GM21723 (cell line): ENCODE data around the gene RPLP2.

Source experiments
- ATAC-seq: cut with Tn5 transposase; IDR thresholded peaks from one replicate; pipeline ENCODE4 v1.9.1; 2021; ENCODE audit warnings: mild to moderate bottlenecking, moderate library complexity; ENCODE audit not compliant: unreplicated experiment

The RPLP2 gene

DNA sequence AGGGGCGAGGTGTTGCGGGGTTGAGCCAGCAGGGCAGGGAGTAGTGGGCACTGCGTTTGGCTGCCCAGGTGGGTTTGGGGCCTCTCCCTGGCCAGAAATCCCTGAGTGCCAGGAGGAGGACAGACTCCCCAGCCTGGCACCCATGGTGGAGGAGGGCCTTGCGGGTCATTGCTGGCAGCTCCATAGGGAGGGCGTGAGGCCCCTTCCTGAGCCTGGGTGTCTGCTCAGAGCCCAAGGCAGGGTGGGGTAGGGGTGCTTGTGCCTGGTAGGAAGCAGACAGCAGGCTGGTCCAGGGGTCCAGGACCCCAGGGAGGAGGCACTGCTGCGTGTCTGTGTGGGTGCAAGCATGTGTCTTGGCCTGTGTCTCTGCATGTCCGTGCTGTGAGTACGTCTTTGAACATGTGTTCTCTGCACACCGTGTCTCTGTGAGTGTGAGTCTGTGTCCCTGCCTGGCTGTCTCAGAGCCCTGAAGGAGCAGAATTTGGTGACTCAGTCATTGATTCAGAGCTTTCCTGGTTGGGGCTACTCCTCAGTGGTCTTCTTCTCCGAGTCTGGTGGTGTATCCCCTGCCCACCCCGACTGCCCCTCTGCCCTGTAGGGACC, 36.8 kb downstream of the RPLP2 start:
- no peak for ATAC-seq

DNA sequence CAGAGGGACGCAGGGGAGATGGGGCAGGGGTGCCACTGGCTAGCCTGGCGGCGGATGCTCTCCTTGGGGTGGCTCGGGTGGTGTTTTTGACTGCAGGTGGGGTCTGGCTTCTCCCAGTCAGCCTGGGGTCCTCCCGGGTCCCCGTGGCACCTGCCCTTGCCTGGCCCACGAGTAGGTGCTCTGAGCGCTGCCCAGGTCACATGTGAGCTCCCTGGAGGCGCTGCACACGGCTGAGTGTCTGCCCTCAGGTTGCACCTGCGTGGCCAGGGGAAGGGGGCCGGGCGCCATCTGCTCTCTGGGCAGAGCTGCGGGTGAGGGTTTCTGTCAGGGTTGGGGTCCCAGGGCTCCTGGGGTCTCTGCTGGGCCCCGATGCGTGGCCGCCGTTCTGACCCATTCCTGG, 38.1 kb downstream of the RPLP2 start:
- ATAC-seq = no peak

DNA sequence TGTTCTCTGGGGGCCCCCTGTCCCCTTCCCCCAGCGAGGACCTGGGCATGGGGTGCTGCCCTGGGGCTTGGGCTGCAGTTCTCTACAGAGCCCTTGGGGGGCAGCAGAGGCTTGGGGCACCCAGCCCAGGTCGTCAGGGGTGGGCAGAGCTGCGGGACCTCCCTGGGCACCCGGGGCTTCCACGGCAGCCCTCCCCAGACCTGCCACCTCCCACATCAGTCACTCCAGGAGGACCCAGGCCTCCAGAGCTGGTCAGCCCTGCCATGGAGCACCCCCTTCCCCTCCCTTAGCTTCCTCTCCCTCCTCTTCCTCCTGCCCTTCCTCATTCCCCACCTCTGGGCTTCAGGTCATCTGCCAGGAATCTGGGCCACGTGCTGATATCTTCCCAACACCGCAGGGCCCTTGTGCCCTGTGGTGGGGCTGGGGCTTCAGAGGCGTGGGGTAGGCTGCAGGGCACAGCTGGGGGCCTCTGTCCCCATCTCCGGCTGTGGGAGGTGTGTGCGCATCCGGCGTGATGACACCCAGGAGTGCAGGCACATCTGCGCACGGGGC, 38.7 kb downstream of the RPLP2 start:
- ATAC-seq = no peak

DNA sequence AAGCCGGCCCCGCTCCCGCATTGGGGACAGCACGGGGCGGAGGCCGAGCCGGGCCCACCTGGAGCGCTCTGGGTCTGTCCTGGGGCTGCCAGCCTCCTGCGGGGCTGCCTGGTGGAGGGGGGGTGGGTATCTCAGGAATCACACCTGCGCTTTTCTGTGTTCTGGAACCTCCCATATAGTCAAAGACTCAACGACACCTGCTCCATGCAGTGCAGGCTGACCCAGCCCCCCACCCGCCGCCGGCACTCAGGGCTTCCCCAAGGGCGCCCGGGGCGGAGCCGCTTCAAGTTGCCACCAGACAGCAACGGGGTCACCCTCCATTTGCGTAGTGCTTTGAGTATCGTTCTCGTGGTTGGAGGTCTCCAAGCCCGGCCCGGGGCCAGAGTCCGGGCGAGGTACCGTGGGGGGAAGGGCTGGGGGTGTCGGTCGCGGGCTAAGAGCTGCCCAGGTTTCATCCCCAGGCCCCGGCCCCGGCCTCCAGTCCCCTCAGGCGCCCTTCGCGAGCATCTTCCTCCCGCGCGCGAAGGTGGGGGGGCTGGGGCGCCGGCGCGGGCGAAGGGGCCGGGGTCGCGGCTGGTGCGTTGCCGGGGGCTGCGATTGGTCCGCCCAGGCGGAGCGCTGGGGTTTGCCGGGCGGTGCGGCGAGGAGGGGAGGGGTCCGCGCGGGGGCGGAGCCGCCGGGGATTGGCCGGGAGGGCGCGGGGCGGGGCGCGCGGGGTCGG, 39.5 kb downstream of the RPLP2 start:
- no peak for ATAC-seq

DNA sequence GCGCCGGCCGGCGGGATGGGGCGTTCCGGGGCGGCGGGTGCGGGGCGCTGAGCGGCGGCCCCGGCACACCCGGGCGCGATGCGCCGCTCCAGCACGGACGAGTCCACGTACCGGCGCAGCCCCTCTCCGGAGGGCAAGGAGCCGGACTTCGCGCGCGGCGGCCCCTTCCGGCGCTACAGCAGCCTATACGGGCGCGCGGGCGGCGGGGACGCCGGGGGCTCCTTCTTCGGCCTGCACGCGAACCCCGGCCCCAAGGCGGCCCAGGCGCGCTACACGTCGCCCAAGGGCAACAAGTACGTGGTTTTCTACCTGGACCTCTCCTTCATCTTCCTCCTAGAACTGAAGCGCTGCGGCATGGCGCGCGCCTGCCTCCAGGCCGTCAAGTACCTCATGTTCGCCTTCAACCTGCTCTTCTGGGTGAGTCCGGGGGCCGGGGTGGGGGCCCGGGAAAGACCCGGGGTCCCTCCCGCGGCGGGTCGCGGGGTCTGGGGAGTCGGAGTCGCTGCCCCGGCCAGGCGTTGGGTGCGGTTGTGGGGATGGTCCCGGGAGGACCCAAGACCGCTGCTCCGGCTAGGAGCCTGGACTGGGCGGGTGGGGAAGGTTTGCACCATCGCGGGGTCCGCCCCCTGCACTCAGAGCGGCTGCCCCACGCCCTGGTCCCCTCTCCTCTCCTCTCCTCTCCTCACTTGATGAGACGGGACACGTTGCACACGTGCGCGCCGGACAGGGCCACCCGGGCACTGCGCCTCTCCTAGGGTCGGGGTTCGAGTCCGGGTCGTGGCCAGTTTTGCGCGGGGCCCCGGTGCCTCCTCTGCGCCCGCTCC, 40.4 kb downstream of the RPLP2 start:
- no peak for ATAC-seq

DNA sequence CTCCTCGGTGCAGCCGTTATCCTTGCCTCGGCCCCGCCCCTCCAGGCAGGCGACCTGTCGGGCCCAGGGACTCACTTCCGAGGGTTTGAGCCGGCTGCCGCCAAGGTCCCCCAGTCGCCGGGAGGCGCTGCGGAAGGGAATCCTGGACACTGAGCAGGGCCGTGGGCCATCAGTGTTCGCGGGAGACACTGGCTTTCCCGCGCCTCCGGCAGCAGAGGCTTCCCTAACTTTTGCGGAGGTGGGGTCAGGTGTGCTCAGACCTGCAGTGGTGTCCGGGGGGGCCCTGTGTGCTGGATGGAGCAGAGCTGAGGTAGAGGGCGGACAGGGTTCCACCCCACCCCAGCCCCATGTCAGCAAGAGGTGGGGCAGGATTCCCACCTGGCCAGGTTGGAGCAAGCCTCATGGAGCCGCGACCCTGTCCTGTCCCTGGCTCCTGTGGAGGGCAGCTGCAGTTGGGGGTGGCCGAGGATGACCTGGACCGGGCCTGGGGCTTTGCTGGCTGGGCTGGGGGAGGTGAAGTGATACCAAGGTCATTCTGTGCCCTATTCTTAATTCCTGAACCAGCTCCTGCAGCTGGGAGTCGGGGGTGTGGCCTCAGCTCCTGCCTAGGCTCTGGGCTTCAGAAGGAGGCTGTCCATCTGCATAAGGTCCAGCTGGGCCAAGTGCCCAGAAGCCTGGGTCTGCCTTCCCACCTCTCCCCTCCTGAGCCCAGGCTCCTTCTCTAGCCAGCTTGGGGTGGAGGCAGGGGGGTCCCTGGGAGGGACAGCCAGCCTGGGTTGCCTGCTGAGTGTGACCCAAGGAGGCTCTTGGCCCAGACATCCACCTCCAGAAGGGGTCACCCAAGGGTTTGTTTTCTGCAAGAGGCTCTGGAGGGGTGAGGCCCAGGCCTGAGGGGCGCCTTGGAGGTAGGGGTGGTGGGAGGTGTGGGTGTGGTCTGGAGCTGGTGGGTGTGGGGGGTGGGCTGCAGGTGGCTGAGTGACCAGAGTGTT, 41.3 kb downstream of the RPLP2 start:
- no peak for ATAC-seq

DNA sequence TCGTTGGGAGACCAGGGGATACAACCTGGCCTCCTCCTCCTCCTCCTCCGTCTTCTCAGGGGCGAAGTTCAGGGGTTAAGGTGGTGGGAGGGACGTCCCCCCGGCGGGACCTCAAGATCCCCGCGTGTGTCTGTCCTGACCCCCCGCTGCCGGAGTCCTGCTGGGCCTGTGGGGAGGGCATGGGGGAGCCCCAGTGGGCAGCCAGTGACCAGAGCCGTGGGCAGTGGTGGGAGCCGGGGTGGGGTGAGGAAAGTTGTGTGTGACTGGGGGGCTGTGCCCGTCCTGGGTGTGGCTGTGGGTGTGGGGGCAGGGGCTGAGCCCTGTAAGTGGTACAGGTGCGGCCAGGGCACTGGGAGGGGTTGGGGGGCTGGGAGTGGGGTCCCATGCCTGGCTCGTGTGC, 43.0 kb downstream of the RPLP2 start:
- no peak for ATAC-seq

DNA sequence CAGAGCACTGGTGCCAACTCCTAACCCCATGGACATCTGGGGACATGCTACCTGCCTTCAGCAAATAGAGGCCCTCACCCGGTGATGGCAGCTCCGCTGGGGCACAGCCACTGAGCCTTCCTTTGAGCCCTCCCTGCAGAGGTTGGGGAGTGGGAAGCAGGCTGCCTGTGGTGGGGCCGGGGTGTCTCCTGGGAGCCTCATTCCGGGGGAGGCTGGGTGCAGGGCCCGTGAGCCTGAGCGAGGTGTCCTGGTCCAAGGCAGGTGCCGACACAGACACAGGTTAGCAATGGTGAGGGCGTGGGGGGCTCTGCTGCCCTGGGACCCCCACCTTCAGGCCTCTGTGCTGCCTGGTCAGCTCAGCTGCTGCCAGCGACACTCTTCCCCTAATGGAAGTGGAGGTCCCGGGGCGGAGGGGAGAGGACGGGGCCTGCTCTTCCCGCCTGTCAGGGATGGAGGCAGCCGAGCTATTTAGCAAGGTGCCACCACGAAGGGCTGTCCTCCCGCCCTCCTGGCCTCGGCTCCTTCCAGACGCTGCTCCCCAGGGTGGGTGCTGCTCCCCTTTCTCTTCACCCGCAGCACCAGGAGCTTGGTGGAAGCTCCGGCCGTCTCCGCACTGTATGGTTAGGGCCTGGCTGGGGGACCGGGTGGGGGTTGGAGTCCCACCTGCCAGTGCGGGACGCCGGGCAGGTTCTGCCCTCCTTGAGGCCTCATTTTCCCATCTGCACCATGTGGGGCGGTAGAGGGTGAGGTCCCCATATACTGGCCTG, 44.1 kb downstream of the RPLP2 start:
- no peak for ATAC-seq

DNA sequence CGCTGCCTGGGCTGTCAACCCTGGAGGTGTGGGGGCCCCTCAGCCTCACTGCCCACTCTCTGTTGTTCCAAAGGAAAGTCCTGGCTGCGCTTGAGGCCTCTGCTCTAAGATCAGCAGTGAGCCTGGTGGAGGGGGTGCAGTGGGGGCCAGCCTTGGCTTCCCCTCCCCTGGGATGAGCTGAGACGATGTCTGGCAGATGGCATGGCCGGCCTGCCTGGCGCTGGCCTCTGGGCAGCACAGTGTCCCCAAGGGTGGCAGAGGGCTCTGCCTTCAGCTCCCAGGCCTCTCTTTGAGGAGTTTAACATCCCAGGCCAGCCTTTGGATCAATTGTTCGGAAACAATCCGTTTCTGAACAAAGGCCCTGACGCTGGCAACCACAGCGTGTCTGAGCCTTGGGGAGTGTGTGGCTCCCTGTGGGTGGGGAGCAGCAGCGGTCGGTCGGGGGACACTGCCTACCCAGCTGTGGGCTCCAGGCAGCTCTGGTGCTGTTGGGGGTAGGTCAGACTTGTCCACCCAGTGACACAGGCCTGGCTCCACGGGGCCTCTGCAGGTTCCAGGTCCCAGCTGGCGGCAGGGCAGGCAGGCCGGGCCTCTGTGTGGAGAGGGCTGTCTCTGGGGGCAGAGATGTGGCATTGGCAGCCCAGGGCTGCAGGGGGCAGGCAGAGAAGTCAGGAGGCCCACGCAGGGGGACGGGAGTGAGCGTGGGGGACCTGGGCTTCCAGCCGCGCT, 45.0 kb downstream of the RPLP2 start:
- no peak for ATAC-seq

DNA sequence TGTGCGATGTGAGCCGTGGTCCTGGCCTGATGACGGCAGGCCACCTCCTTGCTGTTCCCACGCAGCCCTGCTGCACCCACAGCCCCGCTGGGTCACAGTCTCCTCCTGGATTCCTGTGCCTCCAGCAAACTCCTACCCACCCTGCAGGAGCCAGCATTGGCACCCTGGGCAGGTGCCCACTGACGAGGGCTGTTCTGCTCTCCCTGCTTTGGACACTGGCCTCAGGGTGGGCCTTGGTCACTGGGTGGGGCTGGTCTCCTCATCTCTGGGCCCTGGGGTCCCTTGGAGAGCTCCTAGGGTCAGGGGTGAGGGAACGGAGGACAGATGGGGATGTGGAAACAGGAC, 45.5 kb downstream of the RPLP2 start:
- no peak for ATAC-seq

DNA sequence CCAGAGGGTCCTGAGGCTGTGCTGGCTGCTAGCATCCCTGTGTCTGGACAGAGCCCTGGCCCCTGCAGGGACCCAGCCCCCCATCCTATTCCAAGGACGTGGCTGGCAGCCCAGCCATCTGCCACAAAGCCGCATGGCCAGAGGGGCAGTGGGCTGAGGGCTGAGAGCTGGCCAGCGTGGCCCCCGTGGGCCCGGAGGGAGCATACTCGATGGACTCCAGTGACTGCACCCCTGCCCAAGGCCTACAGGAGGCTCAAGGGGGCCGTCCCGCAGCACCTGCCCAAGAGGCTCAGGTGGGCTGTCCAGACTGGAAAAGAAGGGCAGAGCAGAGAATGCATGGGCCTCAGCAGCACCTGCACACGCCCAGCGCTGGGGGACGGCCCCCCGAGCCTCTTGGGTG, 46.0 kb downstream of the RPLP2 start:
- no peak for ATAC-seq

DNA sequence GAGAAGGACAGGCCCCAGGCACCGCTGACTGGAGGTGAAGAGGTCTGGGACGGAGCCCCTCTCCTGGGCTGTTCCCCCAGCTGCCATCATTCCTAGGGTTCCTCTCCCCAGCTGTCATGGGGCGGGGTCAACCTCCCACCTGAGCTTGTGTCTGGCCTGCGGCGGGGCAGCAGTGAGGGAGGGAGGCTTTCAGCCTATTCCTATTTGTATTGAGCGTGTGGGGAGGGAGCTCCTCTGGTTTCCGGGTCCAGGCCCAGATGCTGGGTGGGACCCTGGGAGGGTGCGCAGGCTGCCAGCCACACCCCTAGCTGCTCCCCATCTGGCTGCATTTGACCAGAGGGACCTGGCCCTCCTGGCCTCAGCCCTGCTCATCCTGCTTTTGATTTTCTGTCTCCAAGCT, 46.6 kb downstream of the RPLP2 start:
- ATAC-seq = no peak

DNA sequence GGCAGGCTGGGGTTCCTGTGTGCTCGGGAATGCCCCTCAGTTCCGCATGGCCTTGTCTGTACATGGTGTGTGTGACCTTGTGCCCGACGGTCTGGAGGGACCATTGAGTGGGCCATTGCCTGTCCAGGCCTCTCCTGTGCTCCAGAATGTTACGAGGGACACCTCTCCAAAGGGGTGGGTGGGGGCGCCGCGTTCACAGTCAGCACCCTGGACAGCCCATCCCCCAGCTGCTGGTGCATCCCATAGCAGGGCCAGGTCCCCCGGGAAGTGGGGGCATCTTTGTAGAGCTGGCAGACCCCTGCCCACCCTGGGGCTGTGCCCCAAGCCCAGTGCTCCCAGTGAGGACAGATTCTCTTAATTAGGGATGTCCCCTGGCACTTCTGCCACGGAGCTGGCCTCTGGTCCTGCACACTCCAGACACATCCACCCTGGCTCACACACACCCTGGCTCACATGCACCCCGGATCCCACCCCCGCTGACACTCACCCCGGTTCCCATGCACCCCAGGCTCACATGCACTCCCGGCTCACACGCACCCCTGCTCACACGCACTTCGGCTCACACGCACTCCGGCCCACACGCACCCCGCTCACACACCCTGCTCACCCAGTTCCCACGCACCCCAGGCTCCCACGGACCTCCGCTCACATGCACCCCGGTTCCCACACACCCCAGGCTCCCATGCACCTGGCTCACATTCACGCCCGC, 48.4 kb downstream of the RPLP2 start:
- ATAC-seq = no peak

DNA sequence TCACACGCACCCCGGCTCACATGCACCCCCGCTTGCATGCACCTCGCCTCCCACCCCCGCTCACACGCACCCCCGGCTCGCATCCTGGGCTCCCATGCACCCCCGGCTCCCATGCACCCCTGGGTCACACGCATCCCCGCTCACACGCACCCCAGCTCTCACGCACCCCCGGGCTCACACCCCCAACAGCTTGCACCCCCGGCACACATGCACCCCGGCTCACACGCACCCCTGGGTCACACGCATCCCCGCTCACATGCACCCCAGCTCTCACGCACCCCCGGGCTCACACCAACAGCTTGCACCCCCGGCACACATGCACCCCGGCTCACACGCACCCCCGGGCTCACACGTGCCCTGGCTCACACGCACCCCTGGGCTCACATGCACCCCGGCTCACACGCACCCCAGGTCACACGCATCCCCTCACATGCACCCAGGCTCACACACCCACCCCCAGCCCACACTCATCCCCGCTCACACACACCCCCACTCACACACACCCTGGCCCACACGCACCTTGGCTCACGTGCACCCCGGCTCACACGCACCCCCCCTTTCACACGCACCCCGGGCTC, 49.1 kb downstream of the RPLP2 start:
- no peak for ATAC-seq

DNA sequence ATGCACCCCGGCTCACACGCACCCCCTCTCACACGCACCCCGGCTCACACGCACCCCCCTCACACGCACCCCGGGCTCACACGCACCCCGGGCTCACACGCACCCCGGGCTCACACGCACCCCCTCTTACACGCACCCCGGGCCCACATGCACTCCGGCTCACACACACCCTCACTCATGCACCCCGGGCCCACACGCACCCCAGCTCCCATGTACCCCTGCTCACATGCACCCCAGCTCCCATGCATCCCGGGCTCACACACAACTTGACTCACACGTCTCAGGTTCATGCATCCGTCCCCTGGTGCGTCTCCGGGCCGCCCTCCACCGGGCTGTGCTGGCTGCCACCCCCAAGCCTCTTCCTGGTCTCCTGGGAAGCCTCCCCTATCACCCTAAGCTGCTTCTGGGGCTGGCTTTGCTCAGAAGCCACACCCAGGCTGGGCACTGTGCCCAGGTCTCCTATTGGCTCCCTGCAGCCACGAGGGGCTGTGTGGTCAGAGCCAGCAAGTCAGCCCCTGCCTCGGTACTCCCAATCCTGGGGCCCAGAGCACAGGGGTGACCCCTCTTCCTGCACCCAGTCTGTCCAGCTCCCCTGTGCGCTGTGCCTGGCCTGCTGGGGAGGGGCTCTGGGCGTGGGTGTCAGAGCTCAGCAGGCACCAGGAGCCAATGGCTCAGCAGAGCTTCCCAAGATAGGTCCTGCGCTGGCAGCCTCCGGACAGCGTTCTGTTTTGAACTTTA, 49.8 kb downstream of the RPLP2 start:
- no peak for ATAC-seq

DNA sequence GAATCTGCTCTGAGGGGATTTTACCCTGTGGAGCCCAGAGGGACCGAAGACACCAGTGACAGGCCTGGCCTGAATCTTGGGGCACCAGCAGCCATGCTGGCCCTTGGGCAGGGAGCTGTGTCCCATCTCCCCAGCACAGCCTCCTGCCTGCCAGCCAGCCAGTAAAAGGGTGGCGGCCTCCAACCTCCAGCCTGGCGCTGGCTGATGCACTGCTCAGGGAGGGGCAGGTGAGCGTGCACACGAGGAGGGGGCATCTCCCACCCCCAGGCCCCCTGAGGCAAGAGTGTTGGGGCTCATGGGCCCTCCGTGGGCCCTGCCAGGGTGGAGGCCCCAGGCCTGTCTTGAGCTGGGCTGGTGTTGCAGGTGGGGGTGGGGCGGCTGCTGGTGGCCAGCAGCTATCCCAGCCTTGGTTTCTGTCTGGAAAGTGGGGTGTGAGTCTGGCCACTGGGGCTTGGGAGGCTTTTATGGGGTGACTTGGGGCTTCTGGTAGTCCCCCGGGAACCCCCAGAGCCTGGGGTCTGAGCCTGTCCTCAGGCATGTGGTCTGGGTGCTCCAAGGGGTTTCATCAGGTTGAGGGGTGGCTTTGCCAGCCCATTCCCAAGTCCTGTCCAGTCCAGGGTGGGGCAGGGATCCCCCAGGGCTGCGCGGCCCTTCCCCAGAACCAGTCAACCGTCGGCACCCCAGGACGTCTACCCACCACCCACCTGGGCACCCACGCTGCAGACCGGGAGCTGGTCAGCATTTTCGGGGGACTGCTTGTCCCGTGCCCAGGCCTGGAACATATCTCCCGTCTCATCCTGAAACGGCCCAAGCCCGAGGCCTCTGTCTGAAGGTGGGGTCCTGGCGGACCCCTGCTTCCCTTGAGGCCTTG, 50.7 kb downstream of the RPLP2 start:
- ATAC-seq = no peak

DNA sequence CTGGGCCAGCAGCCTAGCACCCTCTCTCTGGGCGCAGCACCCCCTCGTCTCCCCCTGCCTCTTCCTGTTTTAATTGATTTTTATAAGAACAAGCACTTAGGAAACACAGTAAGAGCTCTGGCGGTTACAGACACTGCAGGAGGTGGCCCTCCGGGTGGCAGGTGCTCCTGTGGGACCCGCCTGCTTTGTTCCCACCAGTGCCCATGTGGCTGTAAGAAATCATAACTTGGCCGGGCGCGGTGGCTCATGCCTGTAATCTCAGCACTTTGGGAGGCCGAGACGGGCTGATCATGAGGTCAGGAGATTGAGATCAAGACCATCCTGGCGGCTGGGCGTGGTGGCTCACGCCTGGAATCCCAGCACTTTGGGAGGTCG, 51.3 kb downstream of the RPLP2 start:
- no peak for ATAC-seq
